Hepatocyte (in vitro differentiated cells): ENCODE data around the gene ARSH. TPM values are rescaled to one million over a fixed set of nuclear protein-coding genes. Genes with fewer than 3 reads are reported as not detected.
A peak's percentile ranks its signal among the peaks of the same experiment; 100 is the strongest.
"Not testable (repeated sequence)": the region's sequence is repeated elsewhere in the genome, so short reads cannot be mapped to it uniquely, and the experiment has no call there.

ENCODE experiments used
- DNase-seq: peaks from one replicate; pipeline ENCODE4 v3.0.0-alpha.2; 2016; ENCODE audit warnings: low spot score
- H2AFZ ChIP-seq: fragments of 200-600 bp; sonication (generic); 2 replicates; pipeline ENCODE4 v1.6.0; 2016; ENCODE audit warnings: antibody characterized with exemption, mild to moderate bottlenecking
- H3K27ac ChIP-seq: fragments of 200-600 bp; sonication (generic); 2 replicates; pipeline ENCODE4 v1.5.1; 2016; ENCODE audit warnings: mild to moderate bottlenecking
- H3K27me3 ChIP-seq: fragments of 200-600 bp; sonication (generic); 2 replicates; pipeline ENCODE4 v1.6.1; 2016
- H3K36me3 ChIP-seq: fragments of 200-600 bp; sonication (generic); replicated peaks from 2 replicates; pipeline ENCODE4 v1.5.1; 2016; ENCODE audit warnings: low read depth; ENCODE audit not compliant: insufficient read depth
- H3K4me1 ChIP-seq: fragments of 200-600 bp; sonication (generic); 2 replicates; pipeline ENCODE4 v1.5.1; 2016; ENCODE audit warnings: mild to moderate bottlenecking, moderate library complexity; ENCODE audit not compliant: insufficient read depth
- H3K4me2 ChIP-seq: fragments of 200-600 bp; sonication (generic); 2 replicates; pipeline ENCODE4 v1.6.0; 2016
- H3K4me3 ChIP-seq: fragments of 200-600 bp; sonication (generic); 2 replicates; pipeline ENCODE4 v1.5.1; 2016; ENCODE audit warnings: mild to moderate bottlenecking
- H3K79me2 ChIP-seq: fragments of 200-600 bp; sonication (generic); 2 replicates; pipeline ENCODE4 v1.6.0; 2017; ENCODE audit warnings: mild to moderate bottlenecking
- H3K9me2 ChIP-seq: fragments of 200-600 bp; sonication (generic); replicated peaks from 2 replicates; pipeline ENCODE4 v1.6.0; 2017; ENCODE audit warnings: mild to moderate bottlenecking; ENCODE audit not compliant: insufficient read depth
- H3K9me3 ChIP-seq: fragments of 200-600 bp; sonication (generic); 2 replicates; pipeline ENCODE4 v1.5.1; 2016; ENCODE audit warnings: low read depth, mild to moderate bottlenecking
- H4K20me1 ChIP-seq: fragments of 200-600 bp; sonication (generic); 2 replicates; pipeline ENCODE4 v1.6.0; 2016; ENCODE audit warnings: mild to moderate bottlenecking; ENCODE audit not compliant: insufficient read depth, poor library complexity, severe bottlenecking
- EZH2 ChIP-seq: fragments of 200-600 bp; sonication (generic); IDR thresholded peaks from 2 replicates; pipeline ENCODE4 v1.6.1; 2016; ENCODE audit warnings: antibody characterized with exemption, mild to moderate bottlenecking, borderline replicate concordance
- EZH2phosphoT487 ChIP-seq: fragments of 200-600 bp; sonication (generic); IDR thresholded peaks from one replicate; pipeline ENCODE4 v1.6.1; 2018; ENCODE audit warnings: antibody characterized with exemption, mild to moderate bottlenecking, low read depth, moderate library complexity; ENCODE audit not compliant: unreplicated experiment, severe bottlenecking
- WGBS: methylation state at CpG from one replicate; pipeline ENCODE4 v1.1.6; 2016; ENCODE audit warnings: low lambda C conversion rate; ENCODE audit errors: missing lambda C conversion rate; 5-methylcytosine and 5-hydroxymethylcytosine counted together
- polyA plus RNA-seq: library from polyadenylated mRNA; unstranded; fragments of >200 nt; fragmentation: Nextera tagmentation; extraction: Ambion mirVana; gene quantifications from 2 replicates; pipeline ENCODE4 v1.2.1, GENCODE V29; 2016
- total RNA-seq: library from RNA; depleted of rRNA; stranded (reverse); fragments of >200 nt; gene quantifications from 2 replicates; pipeline ENCODE4 v1.2.3, GENCODE V29; 2014
- TF ChIP-seq, protein P1 (sequence below): fragments of 200-600 bp; sonication (generic); IDR thresholded peaks from 2 replicates; pipeline ENCODE4 v1.5.1; 2016; ENCODE audit warnings: antibody characterized with exemption, mild to moderate bottlenecking; ENCODE audit not compliant: poor library complexity

ARSH gene
- total and polyA plus RNA-seq, 2 experiments from 2014 or later, result not detected

DNA sequence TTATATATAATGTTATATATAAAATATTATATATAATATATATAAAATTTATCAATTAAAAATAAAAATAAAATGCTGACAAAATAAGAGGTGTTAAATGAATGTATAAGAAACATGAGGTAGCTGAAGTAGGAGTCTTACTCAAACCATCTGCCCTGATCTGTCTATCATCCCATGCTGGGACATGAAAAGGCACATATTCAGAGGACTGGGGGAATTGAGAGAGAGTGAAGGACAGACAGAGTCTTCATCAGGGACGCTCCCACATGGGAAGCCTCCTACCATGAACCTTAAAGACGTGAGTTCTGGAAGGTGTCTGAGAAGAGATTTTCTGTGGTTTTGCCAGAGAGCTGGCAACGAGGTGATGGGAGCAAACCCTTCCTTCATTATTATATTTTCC lies 30.9 kb downstream of the ARSH start:
- no peak for DNase-seq
- no peak overlapping the region for H3K4me2 ChIP-seq
- H3K9me3 ChIP-seq, result no peaks in the 10 kb centered on the region
- H2AFZ ChIP-seq, result no peak overlapping the region
- no peaks in the 10 kb centered on the region for H3K36me3 ChIP-seq
- WGBS, result 97% methylated on average over 3 of the region's 3 CpGs
- no peaks in the 10 kb centered on the region for H3K9me2 ChIP-seq
- TF ChIP-seq EZH2, result no peak
- no peaks in the 10 kb centered on the region for H3K79me2 ChIP-seq
- H3K4me1 ChIP-seq, result no peaks in the 10 kb centered on the region
- H3K27ac ChIP-seq, result no peak overlapping the region
- H3K27me3 ChIP-seq, result no peaks in the 10 kb centered on the region
- no peak overlapping the region for H3K4me3 ChIP-seq
- H4K20me1 ChIP-seq, result no peaks in the 10 kb centered on the region

DNA sequence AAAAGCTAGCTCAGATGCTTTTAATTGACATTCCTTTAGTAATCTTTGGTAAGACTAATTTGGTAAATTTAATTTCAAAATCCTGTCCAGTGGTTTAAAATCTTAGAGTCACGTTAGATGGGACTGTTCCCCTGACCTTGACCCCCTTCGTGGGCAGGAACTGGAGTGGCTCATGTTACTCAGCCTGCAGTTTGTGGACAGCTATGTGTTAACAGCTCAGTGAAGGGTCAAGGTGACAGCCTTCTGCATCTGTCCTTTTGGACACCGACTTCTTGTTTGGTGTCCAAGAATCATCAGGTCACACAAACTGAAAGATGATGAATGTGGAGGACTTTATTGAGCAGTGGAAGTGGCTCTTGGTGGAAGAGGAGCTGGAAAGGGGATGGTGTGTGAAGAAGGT lies 37.9 kb downstream of the ARSH start:
- no peak overlapping the region for H3K4me2 ChIP-seq
- H3K9me2 ChIP-seq, result no peaks in the 10 kb centered on the region
- no peaks in the 10 kb centered on the region for H4K20me1 ChIP-seq
- no peaks in the 10 kb centered on the region for H3K4me1 ChIP-seq
- H3K36me3 ChIP-seq, result no peaks in the 10 kb centered on the region
- DNase-seq, result no peak
- no peaks in the 10 kb centered on the region for H3K79me2 ChIP-seq
- no peak overlapping the region for H2AFZ ChIP-seq
- TF ChIP-seq EZH2phosphoT487, result no peak
- TF ChIP-seq, protein P1, sequence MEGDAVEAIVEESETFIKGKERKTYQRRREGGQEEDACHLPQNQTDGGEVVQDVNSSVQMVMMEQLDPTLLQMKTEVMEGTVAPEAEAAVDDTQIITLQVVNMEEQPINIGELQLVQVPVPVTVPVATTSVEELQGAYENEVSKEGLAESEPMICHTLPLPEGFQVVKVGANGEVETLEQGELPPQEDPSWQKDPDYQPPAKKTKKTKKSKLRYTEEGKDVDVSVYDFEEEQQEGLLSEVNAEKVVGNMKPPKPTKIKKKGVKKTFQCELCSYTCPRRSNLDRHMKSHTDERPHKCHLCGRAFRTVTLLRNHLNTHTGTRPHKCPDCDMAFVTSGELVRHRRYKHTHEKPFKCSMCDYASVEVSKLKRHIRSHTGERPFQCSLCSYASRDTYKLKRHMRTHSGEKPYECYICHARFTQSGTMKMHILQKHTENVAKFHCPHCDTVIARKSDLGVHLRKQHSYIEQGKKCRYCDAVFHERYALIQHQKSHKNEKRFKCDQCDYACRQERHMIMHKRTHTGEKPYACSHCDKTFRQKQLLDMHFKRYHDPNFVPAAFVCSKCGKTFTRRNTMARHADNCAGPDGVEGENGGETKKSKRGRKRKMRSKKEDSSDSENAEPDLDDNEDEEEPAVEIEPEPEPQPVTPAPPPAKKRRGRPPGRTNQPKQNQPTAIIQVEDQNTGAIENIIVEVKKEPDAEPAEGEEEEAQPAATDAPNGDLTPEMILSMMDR, result no peak
- no peak for TF ChIP-seq EZH2
- 70% methylated on average over 3 of the region's 3 CpGs for WGBS
- no peak overlapping the region for H3K27ac ChIP-seq
- H3K4me3 ChIP-seq, result no peak overlapping the region
- H3K27me3 ChIP-seq, result no peaks in the 10 kb centered on the region
- no peaks in the 10 kb centered on the region for H3K9me3 ChIP-seq

DNA sequence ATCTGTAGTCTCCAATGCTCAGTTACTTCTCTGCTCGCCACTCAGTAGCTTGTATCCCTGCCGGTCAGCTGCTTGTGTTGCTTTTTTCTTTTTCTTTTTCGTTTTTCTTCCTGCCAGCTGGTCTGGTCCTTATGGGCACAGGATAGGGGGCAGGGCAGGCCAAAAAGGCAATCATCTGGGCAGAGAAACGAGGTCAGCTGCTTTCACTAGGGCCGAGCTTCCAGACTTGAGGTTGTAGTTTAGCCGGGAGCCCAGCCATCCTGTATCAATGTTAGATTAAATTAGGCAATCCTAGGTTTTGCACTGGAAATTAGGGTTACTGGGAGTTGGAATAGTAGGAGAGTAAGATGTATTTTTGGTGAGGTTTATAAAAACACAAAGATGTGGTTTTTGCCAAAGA lies 38.3 kb downstream of the ARSH start:
- Histone ChIP-seq H3K9me2 (no peaks in the 10 kb centered on the region), H2AFZ (no peak overlapping the region), H3K4me1 (no peaks in the 10 kb centered on the region), H3K4me2 (no peak overlapping the region), H4K20me1 (no peaks in the 10 kb centered on the region), H3K27me3 (no peaks in the 10 kb centered on the region), H3K27ac (no peak overlapping the region), H3K9me3 (no peaks in the 10 kb centered on the region), H3K79me2 (no peaks in the 10 kb centered on the region), H3K36me3 (no peaks in the 10 kb centered on the region), H3K4me3 (no peak overlapping the region)
- no peak for DNase-seq
- 87% methylated on average over 6 of the region's 6 CpGs for whole genome bisulfite sequencing
- TF ChIP-seq EZH2 (no peak), EZH2phosphoT487 (no peak)

DNA sequence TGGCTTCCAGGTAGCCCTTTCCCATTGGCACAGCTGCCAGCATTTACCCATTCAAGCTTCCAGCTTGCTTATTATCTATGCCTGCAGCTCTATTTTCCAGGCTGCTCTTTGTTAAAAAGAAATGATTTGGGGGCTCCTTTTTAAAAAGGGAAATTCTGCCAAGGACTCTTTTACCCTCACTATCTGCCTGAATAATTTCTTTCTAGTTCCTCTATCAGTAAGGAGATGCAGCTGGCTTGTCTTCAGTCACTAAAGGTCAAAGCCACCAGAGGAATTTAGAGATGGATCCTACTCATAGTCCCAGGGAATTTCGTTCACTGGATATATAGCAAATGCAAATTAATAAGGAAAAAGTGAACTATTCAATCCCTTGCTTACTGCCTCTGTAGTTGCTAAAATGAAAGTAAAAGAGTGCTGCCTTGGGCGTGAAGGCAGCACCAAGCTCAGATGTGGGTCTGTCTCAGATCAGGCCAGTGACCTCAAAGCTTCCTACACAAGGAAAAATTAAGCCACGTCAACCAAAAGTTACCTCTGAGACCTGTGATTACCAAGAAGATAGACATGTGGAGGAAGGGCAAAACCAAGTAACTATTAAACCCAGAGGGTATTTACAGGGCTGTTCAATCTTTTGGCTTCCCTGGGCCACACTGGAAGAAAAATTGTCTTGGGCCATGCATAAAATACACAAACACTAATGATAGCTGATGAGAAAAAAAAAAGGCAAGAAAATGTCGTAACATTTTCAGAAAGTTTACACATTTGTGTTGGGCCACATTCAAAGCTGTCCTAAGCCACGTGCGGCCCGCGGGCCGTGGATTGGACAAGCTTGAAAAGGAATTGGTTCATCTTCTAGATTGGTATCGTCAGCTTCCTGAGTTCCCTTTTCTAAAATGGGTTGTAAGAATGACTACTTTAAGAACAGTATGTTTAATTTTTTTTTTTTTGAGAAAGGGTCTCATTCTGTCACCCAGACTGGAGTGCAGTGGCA lies 40.2 kb downstream of the ARSH start:
- Histone ChIP-seq H3K36me3 (no peaks in the 10 kb centered on the region), H3K9me3 (no peaks in the 10 kb centered on the region), H4K20me1 (no peaks in the 10 kb centered on the region), H3K4me3 (no peak overlapping the region), H2AFZ (no peak overlapping the region), H3K9me2 (no peaks in the 10 kb centered on the region), H3K27me3 (no peaks in the 10 kb centered on the region), H3K79me2 (no peaks in the 10 kb centered on the region), H3K27ac (no peak overlapping the region), H3K4me2 (no peak overlapping the region), H3K4me1 (no peaks in the 10 kb centered on the region)
- DNase-seq, result no peak
- TF ChIP-seq EZH2phosphoT487 (no peak), EZH2 (no peak)
- TF ChIP-seq, protein P1, result no peak
- 91% methylated on average over 10 of the region's 10 CpGs for WGBS

DNA sequence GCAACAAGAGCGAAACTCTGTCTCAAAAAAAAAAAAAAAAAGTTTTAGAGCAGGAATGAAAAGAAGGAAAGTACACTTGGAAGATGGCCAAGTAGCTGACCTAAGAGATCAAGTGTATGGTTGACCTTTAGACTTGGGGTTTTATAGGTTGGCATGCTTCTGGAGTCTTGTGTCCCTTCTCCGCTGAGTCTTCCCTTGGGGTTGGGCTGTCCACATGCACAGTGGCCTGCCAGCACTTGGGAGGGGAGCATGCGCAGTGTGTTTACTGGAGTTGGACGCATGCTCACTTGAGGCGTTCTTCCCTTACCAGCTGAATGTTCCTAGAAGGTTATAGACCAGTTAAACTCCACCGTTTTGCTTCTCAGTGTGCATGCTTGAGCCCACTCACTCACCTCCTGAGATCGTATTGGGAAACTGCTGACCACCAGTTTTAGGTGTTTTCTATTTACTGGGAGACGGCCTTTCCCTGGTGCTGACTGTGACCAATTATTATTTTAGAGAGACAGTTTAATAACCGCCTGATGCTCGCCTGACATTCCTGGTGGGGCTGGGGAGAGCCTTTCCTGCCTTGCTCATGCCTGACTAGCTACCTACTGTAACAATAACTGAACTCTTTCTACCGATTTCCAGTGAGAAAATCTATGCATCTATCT lies 44.3 kb downstream of the ARSH start:
- peak; percentile 13 for DNase-seq
- H2AFZ ChIP-seq, H3K4me2 ChIP-seq, H3K36me3 ChIP-seq, H3K27me3 ChIP-seq, H3K9me3 ChIP-seq, H3K4me1 ChIP-seq, H3K27ac ChIP-seq, H4K20me1 ChIP-seq, H3K79me2 ChIP-seq, H3K4me3 ChIP-seq, H3K9me2 ChIP-seq: not testable (repeated sequence)
- 89% methylated on average over 11 of the region's 11 CpGs for WGBS
